Bronchial epithelial cell (primary cell): ENCODE results near the gene TENM4. TPM values are rescaled to one million over a fixed set of nuclear protein-coding genes. Genes with fewer than 3 reads are reported as not detected.

ENCODE experiments used
- DNase-seq: peaks from one replicate; pipeline ENCODE4 v3.0.0-alpha.2; 2010; ENCODE audit warnings: low read depth
- FAIRE-seq: peaks from 2 replicates; lab custom pipeline; 2011; peaks lifted over from hg19 to GRCh38; lab: Jason Lieb, UNC
- H3K27me3 ChIP-seq: 2 replicates; pipeline ENCODE4 v1.5.1; 2011; ENCODE audit warnings: low read length; ENCODE audit not compliant: control insufficient read depth, insufficient read depth
- H3K36me3 ChIP-seq: 2 replicates; pipeline ENCODE4 v1.5.1; 2011; ENCODE audit warnings: low read length; ENCODE audit not compliant: control insufficient read depth, insufficient read depth
- H3K4me3 ChIP-seq: 2 replicates; pipeline ENCODE4 v1.5.1; 2011; ENCODE audit warnings: mild to moderate bottlenecking, low read depth, low read length, control low read depth
- CTCF ChIP-seq: IDR thresholded peaks from 2 replicates; pipeline ENCODE4 v1.5.1; 2011; ENCODE audit warnings: mild to moderate bottlenecking, moderate library complexity, low read length, control low read depth, inconsistent platforms; ENCODE audit not compliant: insufficient read depth, severe bottlenecking
- total RNA-seq: library from RNA; depleted of rRNA; stranded (reverse); fragments of >200 nt; gene quantifications from 2 replicates; pipeline ENCODE4 v1.2.1, GENCODE V29; 2014

TENM4 gene
- total RNA-seq, 1 donor from 2014 or later, result 6.1 TPM

GRCh38 chr11:78672850-78673620 is 767.8 kb downstream of the TENM4 start:
- Histone ChIP-seq H3K36me3 (no peaks in the 10 kb centered on the region), H3K27me3 (no peaks in the 10 kb centered on the region), H3K4me3 (no peak overlapping the region)
- TF ChIP-seq CTCF, result no peak
- FAIRE-seq (no peak), DNase-seq (no peak)

GRCh38 chr11:78669249-78669648 is 771.6 kb downstream of the TENM4 start:
- TF ChIP-seq CTCF, result no peak
- no peak overlapping the region for H3K4me3 ChIP-seq
- H3K27me3 ChIP-seq, result no peaks in the 10 kb centered on the region
- H3K36me3 ChIP-seq, result no peaks in the 10 kb centered on the region
- DNase-seq, result no peak
- peak; percentile 7 for FAIRE-seq

DNA sequence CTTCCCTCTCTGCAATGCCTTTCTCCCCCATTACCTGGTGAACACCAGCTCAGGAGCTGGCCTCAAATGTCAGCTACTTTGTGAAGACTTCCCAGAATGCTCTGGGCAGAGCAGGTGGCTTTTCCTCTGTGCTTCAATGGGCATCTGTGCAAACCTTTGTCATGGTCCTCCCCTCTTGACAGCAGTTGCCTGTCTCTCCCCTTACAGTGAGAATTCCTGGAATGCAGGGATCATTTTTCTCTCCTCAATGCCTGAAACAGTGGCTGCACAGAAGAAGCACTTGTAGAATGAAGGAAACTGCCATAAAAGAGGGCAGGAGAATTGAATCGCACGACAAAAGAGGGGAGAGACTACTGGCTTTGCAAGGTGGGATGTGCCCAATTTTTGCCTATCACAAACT is 773.4 kb downstream of the TENM4 start:
- FAIRE-seq (peak; percentile 13), DNase-seq (no peak)
- TF ChIP-seq CTCF, result no peak
- no peaks in the 10 kb centered on the region for H3K27me3 ChIP-seq
- no peaks in the 10 kb centered on the region for H3K36me3 ChIP-seq
- no peak overlapping the region for H3K4me3 ChIP-seq

DNA sequence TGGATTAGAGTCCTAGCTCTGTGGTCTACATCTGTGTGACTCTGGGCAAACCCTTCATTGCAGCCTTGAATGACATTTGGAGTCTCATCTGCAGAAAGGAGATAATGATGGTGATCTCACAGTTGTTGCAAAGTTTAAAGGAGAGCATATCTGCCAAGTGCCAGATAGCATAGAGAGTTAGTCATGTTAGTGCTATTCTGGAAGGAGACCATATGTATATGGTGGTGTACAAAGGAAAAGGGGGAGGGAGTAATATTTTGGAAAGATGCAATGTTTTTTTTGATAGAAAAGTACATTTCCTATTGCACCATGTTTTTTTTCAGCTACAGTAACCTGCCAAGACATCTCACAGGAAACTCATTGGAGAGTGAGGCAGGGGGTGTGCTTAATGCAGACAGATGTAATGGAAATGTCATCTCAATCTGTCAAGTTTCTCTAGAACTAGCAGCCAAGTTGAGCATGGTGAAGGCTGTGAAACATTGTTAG is 774.1 kb downstream of the TENM4 start:
- TF ChIP-seq CTCF, result no peak
- FAIRE-seq, result peak; percentile 70
- no peak for DNase-seq
- H3K36me3 ChIP-seq, result no peaks in the 10 kb centered on the region
- no peak overlapping the region for H3K4me3 ChIP-seq
- H3K27me3 ChIP-seq, result no peaks in the 10 kb centered on the region

- TF ChIP-seq CTCF, result no peak
- no peak for FAIRE-seq
- Histone ChIP-seq H3K36me3 (no peaks in the 10 kb centered on the region), H3K27me3 (no peaks in the 10 kb centered on the region), H3K4me3 (no peak overlapping the region)
- DNase-seq, result no peak
Observed at GRCh38 chr11:78664636-78665035, 776.2 kb downstream of the TENM4 start.
